Upper lobe of left lung (tissue), 6 donors: ENCODE measurements around the gene IGSF9B. TPM values are rescaled to one million over a fixed set of nuclear protein-coding genes. Genes with fewer than 3 reads are reported as not detected.

Experiments
- ATAC-seq, 2 donors: fragments of 200-7000 bp; cut with Tn5 transposase; one replicate each; pipeline ENCODE4 v1.9.1; 2022; ENCODE audit warnings: mild to moderate bottlenecking in 2 of 2, moderate library complexity in 2 of 2; ENCODE audit not compliant: low FRiP score in 2 of 2
- DNase-seq, 2 donors: peaks; one replicate each; pipeline ENCODE4 v3.0.0-alpha.2; 2019 to 2020
- H3K27ac ChIP-seq, 4 donors: fragments of 200-600 bp; sonication (generic); one replicate each; pipeline ENCODE4 v1.5.1; 2016 to 2019
- H3K27me3 ChIP-seq, 4 donors: fragments of 200-600 bp; sonication (generic); one replicate each; pipeline ENCODE4 v1.5.1; 2017 to 2019
- H3K36me3 ChIP-seq, 4 donors: fragments of 200-600 bp; sonication (generic); one replicate each; pipeline ENCODE4 v1.5.1; 2016 to 2019
- H3K4me1 ChIP-seq, 4 donors: fragments of 200-600 bp; sonication (generic); one replicate each; pipeline ENCODE4 v1.5.1; 2018 to 2019
- H3K4me3 ChIP-seq, 4 donors: fragments of 200-600 bp; sonication (generic); one replicate each; pipeline ENCODE4 v1.5.1; 2017 to 2019; ENCODE audit warnings: mild to moderate bottlenecking in 2 of 4, moderate library complexity in 1 of 4
- H3K9me3 ChIP-seq, 4 donors: fragments of 200-600 bp; sonication (generic); one replicate each; pipeline ENCODE4 v1.5.1; 2018 to 2019
- CTCF ChIP-seq, 6 experiments: fragments of 450-650 bp in 4 of 6; fragments of 200-600 bp in 2 of 6; sonication (generic) in 2 of 6; IDR thresholded peaks; one replicate each; pipeline ENCODE4 v1.5.1; 2016 to 2019; ENCODE audit warnings: antibody characterized with exemption in 6 of 6
- EP300 ChIP-seq, 4 donors: sonication (generic); formaldehyde crosslinking; IDR thresholded peaks; one replicate each; pipeline ENCODE4 v1.5.1; 2017; ENCODE audit warnings: antibody characterized with exemption in 4 of 4, control low read depth in 2 of 4
- POLR2A ChIP-seq, 4 donors: fragments of 450-650 bp; IDR thresholded peaks; one replicate each; pipeline ENCODE4 v1.5.1; 2016 to 2017; ENCODE audit warnings: antibody characterized with exemption in 4 of 4, mild to moderate bottlenecking in 2 of 4
- POLR2AphosphoS5 ChIP-seq, 2 donors: sonication (generic); formaldehyde crosslinking; IDR thresholded peaks; one replicate each; pipeline ENCODE4 v1.5.1; 2017; ENCODE audit warnings: antibody characterized with exemption in 2 of 2
- WGBS, 2 donors: methylation state at CpG; one replicate each; pipeline ENCODE4 v1.1.5; 2017 to 2018; 5-methylcytosine and 5-hydroxymethylcytosine counted together
- total RNA-seq, 6 donors: library from RNA; depleted of rRNA in 4 of 6; stranded (reverse); fragments of >200 nt in 4 of 6; gene quantifications; one replicate each; pipeline versions ENCODE4 v1.1.0 to v1.2.1, GENCODE V29; 2016 to 2021
- donor health status: DM: no; HTN: no; CAD: no; lungs with moderate emphysema.
- donor health status: DM: no; HTN: yes; CAD: no; lungs with severe emphysema.

The IGSF9B gene
- total RNA-seq, 6 donors from 2014 or later = 1.6 to 13.6 (median 5.3) TPM

- Histone ChIP-seq H3K36me3 (no peaks in the 10 kb centered on the region), H3K9me3 (no peaks in the 10 kb centered on the region), H3K4me3 (no peak overlapping the region), H3K27me3 (peaks cover 0 to 7% (median under 1%) of the 10 kb centered on the region in 4 donors), H3K27ac (no peak overlapping the region), H3K4me1 (peaks cover 0 to 9% (median 0%) of the 10 kb centered on the region in 4 donors)
- TF ChIP-seq POLR2AphosphoS5 (IDR thresholded peaks at IDR 0.05) = no peak
- TF ChIP-seq EP300 (IDR thresholded peaks at IDR 0.05) = no peak
- no peak for TF ChIP-seq CTCF (IDR thresholded peaks at IDR 0.05)
- TF ChIP-seq POLR2A (IDR thresholded peaks at IDR 0.05) = no peak
- 89 to 91% methylated on average over 10 of the region's 10 CpGs for WGBS, 2 donors
- DNase-seq (no peak), ATAC-seq (no peak)
These were observed 43.0 kb downstream of the IGSF9B start for GRCh38 chr11:133913761-133914160.

- no peak for TF ChIP-seq CTCF (IDR thresholded peaks at IDR 0.05)
- TF ChIP-seq POLR2A (IDR thresholded peaks at IDR 0.05) = no peak
- no peak for TF ChIP-seq EP300 (IDR thresholded peaks at IDR 0.05)
- TF ChIP-seq POLR2AphosphoS5 (IDR thresholded peaks at IDR 0.05) = no peak
- no peaks in the 10 kb centered on the region for H3K27me3 ChIP-seq
- H3K4me3 ChIP-seq = no peak overlapping the region
- DNase-seq = no peak
- 74 to 81% methylated on average over 3 of the region's 3 CpGs for WGBS, 2 donors
- no peak for ATAC-seq
- no peaks in the 10 kb centered on the region for H3K36me3 ChIP-seq
- no peaks in the 10 kb centered on the region for H3K4me1 ChIP-seq
- H3K9me3 ChIP-seq = no peaks in the 10 kb centered on the region
- no peak overlapping the region for H3K27ac ChIP-seq
These were observed 45.6 kb downstream of the IGSF9B start for GRCh38 chr11:133911171-133911570.

GRCh38 chr11:133910101-133910500, 46.7 kb downstream of the IGSF9B start:
- H3K4me1 ChIP-seq = no peaks in the 10 kb centered on the region
- H3K27ac ChIP-seq = no peak overlapping the region
- no peak for ATAC-seq
- WGBS, 2 donors = 90 to 91% methylated on average over 14 of the region's 14 CpGs
- TF ChIP-seq CTCF (IDR thresholded peaks at IDR 0.05) (no peak), POLR2AphosphoS5 (IDR thresholded peaks at IDR 0.05) (no peak), EP300 (IDR thresholded peaks at IDR 0.05) (no peak), POLR2A (IDR thresholded peaks at IDR 0.05) (no peak)
- no peaks in the 10 kb centered on the region for H3K9me3 ChIP-seq
- H3K36me3 ChIP-seq = no peaks in the 10 kb centered on the region
- H3K4me3 ChIP-seq = no peak overlapping the region
- no peaks in the 10 kb centered on the region for H3K27me3 ChIP-seq
- no peak for DNase-seq

GRCh38 chr11:133908827-133909226, 47.9 kb downstream of the IGSF9B start:
- H3K9me3 ChIP-seq = no peaks in the 10 kb centered on the region
- H3K4me3 ChIP-seq = no peak overlapping the region
- H3K36me3 ChIP-seq = no peaks in the 10 kb centered on the region
- ATAC-seq (no peak), DNase-seq (no peak)
- TF ChIP-seq EP300 (IDR thresholded peaks at IDR 0.05) (no peak), CTCF (IDR thresholded peaks at IDR 0.05) (no peak), POLR2AphosphoS5 (IDR thresholded peaks at IDR 0.05) (no peak), POLR2A (IDR thresholded peaks at IDR 0.05) (no peak)
- no peaks in the 10 kb centered on the region for H3K4me1 ChIP-seq
- WGBS, 2 donors = 90% methylated on average over 13 to 16 of the region's 16 CpGs
- H3K27me3 ChIP-seq = no peaks in the 10 kb centered on the region
- no peak overlapping the region for H3K27ac ChIP-seq

- DNase-seq = no peak
These were observed 48.9 kb downstream of the IGSF9B start for GRCh38 chr11:133907841-133908241.

More at GRCh38 chr11:133907841-133908241, 48.9 kb downstream of the IGSF9B start:
- 93 to 94% methylated on average over 24 of the region's 24 CpGs for WGBS, 2 donors
- Histone ChIP-seq H3K27me3 (no peaks in the 10 kb centered on the region), H3K36me3 (no peaks in the 10 kb centered on the region), H3K27ac (no peak overlapping the region), H3K9me3 (no peaks in the 10 kb centered on the region), H3K4me3 (no peak overlapping the region), H3K4me1 (no peaks in the 10 kb centered on the region)
- ATAC-seq = no peak
- TF ChIP-seq POLR2A (IDR thresholded peaks at IDR 0.05) (no peak), POLR2AphosphoS5 (IDR thresholded peaks at IDR 0.05) (no peak), CTCF (IDR thresholded peaks at IDR 0.05) (no peak), EP300 (IDR thresholded peaks at IDR 0.05) (no peak)
